Measurements from ENCODE around the gene ADCK1. TPM values are rescaled to one million over a fixed set of nuclear protein-coding genes. Genes with fewer than 3 reads are reported as not detected.

ADCK1 gene
- total and polyA plus RNA-seq, 2 donors (not counting 3 experiments of a cell fraction or from before 2014, with no cell fraction given), result 4.2 to 6.9 TPM

- TF ChIP-seq FOS (IDR thresholded peaks at IDR 0.05; ENCODE audit: borderline replicate concordance, insufficient read depth, low read length) (no peak), JUN (IDR thresholded peaks at IDR 0.05; ENCODE audit: borderline replicate concordance, insufficient read depth, insufficient read length, low read depth) (no peak), MYC (IDR thresholded peaks at IDR 0.05; ENCODE audit: low read depth, low read length) (no peak), POLR2A (IDR thresholded peaks at IDR 0.05; ENCODE audit: low read depth, low read length) (no peak), POLR2AphosphoS5 (IDR thresholded peaks at IDR 0.05; ENCODE audit: insufficient read depth, low read depth, low read length) (no peak), EZH2 (IDR thresholded peaks at IDR 0.05; ENCODE audit: borderline replicate concordance, low read depth, low read length, severe bottlenecking) (no peak), GATA2 (IDR thresholded peaks at IDR 0.05; ENCODE audit: insufficient read depth, insufficient read length, low read depth, low read length) (no peak)
- TF ChIP-seq, protein P1, sequence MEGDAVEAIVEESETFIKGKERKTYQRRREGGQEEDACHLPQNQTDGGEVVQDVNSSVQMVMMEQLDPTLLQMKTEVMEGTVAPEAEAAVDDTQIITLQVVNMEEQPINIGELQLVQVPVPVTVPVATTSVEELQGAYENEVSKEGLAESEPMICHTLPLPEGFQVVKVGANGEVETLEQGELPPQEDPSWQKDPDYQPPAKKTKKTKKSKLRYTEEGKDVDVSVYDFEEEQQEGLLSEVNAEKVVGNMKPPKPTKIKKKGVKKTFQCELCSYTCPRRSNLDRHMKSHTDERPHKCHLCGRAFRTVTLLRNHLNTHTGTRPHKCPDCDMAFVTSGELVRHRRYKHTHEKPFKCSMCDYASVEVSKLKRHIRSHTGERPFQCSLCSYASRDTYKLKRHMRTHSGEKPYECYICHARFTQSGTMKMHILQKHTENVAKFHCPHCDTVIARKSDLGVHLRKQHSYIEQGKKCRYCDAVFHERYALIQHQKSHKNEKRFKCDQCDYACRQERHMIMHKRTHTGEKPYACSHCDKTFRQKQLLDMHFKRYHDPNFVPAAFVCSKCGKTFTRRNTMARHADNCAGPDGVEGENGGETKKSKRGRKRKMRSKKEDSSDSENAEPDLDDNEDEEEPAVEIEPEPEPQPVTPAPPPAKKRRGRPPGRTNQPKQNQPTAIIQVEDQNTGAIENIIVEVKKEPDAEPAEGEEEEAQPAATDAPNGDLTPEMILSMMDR (IDR thresholded peaks at IDR 0.05; ENCODE audit: extremely low read depth in 1 of 2, insufficient read depth in 1 of 2, low read depth in 1 of 2, low read length in 2 of 2), result no peak
- TF ChIP-seq, protein P2, sequence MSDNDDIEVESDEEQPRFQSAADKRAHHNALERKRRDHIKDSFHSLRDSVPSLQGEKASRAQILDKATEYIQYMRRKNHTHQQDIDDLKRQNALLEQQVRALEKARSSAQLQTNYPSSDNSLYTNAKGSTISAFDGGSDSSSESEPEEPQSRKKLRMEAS (IDR thresholded peaks at IDR 0.05; ENCODE audit: insufficient read depth, insufficient read length), result no peak
Observed at GRCh38 chr14:77926942-77927341, 127.0 kb downstream of the ADCK1 start.

More at GRCh38 chr14:77926942-77927341, 127.0 kb downstream of the ADCK1 start:
- Histone ChIP-seq H3K79me2 (ENCODE audit: control insufficient read depth, insufficient read depth, low read length) (no peaks in the 10 kb centered on the region), H3K4me2 (ENCODE audit: insufficient read depth, low read length) (no peak overlapping the region), H3K4me1 (ENCODE audit: control insufficient read depth, extremely low read depth, insufficient read depth, low read length) (no peaks in the 10 kb centered on the region), H2AFZ (ENCODE audit: low read depth, low read length) (no peak overlapping the region), H3K9me1 (replicated peaks; ENCODE audit: control insufficient read depth, extremely low read depth, insufficient read depth, low read length) (no peaks in the 10 kb centered on the region), H3K27me3 (ENCODE audit: control insufficient read depth in 2 of 2, insufficient read depth in 2 of 2, low read length in 2 of 2) (no peaks in the 10 kb centered on the region), H3K9me3 (replicated peaks; ENCODE audit: control insufficient read depth, insufficient read depth, low read length) (no peaks in the 10 kb centered on the region), H3K4me3 (replicated peaks in 1 of 3; ENCODE audit: insufficient read depth in 1 of 3, low read depth in 1 of 3, low read length in 3 of 3) (no peak overlapping the region), H4K20me1 (replicated peaks; ENCODE audit: control insufficient read depth, extremely low read depth, insufficient read depth, low read length) (no peaks in the 10 kb centered on the region), H3K27ac (ENCODE audit: insufficient read depth, low read depth, low read length) (no peak overlapping the region), H3K36me3 (ENCODE audit: control insufficient read depth in 2 of 2, extremely low read depth in 1 of 2, insufficient read depth in 2 of 2, low read length in 2 of 2) (no peaks in the 10 kb centered on the region), H3K9ac (replicated peaks; ENCODE audit: extremely low read depth, insufficient read depth, low read length) (no peak overlapping the region)
- CTCF ChIA-PET, result interaction anchor here (1.0 kb wide), 1 partner anchor 19 kb away, joined by 3 read pairs; no protein-coding TSS in a partner anchor
- dilution Hi-C loops (cut with MboI; ENCODE audit: extremely low pct_ligation_motif_present, low sequenced_read_pairs), result no loop called here
- POLR2A ChIA-PET, result no interaction called here
- intact Hi-C loops (cut with micrococcal nuclease), result no loop called here
- FAIRE-seq, result no peak
- BruUV-seq (replicated peaks), result no TSS peak
- no peak for DNase-seq (ENCODE audit: low read depth, low spot score)
